Measurements from ENCODE around the gene PDCD1LG2.
"Not testable (repeated sequence)": the region's sequence is repeated elsewhere in the genome, so short reads cannot be mapped to it uniquely, and the experiment has no call there.

PDCD1LG2 gene

DNA sequence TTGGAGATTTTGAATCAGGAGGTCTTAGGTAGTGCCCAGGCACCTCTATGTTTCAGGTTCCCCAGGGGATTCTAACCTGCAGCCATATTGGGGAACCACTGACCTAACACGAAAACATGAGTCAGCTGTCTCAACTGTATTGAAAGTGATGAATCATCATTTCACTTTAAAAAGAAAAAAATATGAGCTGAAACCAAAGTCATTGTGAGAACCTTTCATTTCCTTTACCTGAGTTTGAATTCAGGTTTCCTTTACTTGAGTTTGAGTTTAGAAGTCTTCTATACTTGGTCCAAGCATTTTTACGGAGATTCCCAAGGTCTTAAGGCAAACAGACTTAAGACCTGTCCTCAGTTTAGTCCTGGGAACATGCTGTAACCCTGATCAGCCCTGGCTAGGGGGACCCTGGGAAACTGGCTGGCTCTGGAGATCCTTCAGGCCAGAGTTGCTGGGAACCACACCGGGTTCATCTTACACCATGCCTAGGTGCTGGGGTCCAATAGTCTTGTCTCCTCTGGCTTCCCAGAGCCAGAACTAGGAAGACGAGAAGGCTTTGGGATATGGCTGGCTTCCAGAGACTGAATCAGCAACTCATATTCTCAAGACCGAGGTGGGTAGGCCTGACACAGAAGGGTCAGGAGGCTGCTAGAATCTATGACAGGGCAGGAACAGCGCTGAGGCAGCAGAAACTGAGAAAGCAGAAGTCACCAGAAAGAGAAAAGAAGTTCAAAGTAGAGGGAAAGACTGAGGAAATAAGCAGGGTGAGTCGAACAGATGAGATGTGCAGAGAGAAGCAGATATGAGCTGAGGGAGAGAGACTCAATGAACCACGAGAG lies 16.4 kb upstream of the PDCD1LG2 start:
- no peak for DNase-seq (ENCODE audit: low read depth, low spot score)

DNA sequence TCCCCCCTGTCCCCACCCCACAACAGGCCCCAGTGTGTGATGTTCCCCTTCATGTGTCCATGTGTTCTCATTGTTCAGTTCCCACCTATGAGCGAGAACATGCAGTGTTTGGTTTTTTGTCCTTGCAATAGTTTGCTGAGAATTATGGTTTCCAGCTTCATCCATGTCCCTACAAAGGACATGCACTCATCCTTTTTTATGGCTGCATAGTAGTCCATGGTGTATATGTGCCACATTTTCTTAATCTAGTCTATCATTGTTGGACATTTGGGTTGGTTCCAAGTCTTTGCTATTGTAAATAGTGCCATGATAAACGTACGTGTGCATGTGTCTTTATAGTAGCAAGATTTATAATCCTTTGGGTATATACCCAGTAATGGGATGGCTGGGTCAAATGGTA lies 15.6 kb upstream of the PDCD1LG2 start:
- not testable (repeated sequence) for DNase-seq (ENCODE audit: low read depth, low spot score)

GRCh38 chr9:5499157-5499556 lies 11.2 kb upstream of the PDCD1LG2 start:
- no peak for DNase-seq (ENCODE audit: low read depth, low spot score)

DNA sequence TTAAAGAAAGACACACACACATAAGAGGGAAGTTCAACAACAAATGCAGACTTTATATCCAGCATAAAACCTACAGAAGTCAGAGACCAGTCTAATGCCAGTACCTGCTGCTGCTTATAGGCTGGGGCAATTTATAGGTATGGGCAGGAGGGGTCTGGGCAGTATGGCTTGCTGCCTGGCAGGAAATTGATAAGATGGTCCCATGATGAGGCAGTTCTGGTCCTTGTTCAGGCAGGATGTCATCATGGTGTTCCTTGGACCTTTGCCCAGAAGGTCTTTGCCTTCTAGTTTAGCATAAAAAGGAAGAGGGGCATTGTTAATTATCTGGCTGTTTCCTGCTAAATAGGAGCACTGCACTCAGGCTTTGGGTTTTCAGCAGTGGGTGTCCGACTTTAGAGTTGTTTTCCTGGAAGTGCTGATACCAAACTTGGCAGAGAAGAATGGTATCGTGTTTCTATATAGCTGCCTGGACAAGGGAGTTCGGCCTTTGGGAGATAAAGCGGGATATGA lies 10.4 kb upstream of the PDCD1LG2 start:
- no peak for DNase-seq (ENCODE audit: low read depth, low spot score)

DNA sequence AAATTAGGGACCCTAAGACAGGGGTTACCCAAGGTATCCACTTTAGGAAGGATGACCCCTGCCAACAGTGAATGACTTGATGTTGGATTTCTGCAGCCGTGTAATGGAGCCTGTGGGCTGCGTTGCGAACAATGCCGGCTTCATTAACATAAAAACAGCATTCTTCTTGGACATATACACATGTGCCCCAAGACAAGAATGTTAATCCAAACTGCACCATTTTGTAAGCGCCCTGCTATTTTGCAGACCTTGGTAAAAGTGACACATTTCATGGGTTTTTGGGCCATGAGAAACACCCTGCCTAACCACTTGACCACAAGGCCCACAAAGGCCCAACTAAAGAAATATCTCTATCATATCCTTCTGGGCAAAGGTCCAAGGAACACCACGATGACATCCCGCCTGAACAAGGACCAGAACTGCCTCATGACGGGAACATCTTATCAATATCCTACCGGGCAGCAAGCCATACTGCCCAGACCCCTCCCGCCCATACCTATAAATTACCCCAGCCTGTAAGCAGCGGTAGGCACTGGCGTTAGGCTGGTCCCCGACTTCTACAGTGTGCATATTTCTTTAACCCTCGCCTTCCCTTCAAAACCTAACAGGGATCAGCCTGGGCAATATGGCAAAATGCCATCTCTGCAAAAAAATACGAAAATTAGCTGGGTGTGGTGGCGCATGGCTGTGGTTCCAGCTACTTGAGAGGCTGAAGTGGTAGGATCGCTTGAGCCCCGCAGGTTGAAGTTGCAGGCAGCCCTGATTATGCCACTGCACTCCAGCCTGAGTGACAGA lies 9.7 kb upstream of the PDCD1LG2 start:
- no peak for DNase-seq (ENCODE audit: low read depth, low spot score)

- no peak for DNase-seq (ENCODE audit: low read depth, low spot score)
These were observed 7.8 kb upstream of the PDCD1LG2 start for GRCh38 chr9:5502553-5502952.

DNA sequence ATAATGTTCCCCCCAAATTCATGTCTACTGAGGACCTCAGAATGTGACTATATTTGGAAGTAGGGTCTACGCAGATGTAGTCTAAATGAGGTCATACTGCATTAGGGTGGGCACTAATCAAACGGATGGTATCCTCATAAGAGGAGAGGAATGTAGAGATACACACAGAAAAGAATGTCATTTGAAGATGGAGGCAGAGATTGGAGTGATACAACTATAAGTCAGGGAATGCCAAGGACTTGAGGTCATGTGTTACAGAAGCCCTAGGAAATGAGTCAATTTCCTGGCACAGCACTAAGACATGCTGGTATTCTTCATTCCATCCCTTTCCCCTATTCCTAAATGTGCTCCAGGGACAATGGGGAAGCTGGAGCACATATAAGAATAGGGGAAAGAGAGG lies 758 bp upstream of the PDCD1LG2 start:
- DNase-seq (ENCODE audit: low read depth, low spot score), result no peak

DNA sequence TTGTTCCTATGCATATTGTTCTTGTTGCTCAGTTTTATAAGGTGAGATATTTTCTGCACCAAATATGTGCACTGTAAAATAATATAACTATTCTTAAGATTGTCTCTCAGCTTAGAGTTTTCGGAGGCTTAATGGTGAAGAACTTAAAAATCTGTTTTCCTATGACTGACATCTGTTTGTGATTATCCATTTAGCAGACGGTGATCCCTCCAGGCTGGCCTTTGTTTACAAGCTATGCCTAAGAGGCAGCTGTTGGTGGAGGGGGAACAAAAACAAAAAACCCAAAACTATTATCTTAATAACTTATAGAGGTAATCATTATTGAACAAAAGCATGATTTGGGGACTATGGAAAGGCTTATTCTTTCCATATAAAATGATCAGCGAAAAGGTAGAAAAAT lies 658 bp downstream of the PDCD1LG2 start:
- no peak for DNase-seq (ENCODE audit: low read depth, low spot score)

GRCh38 chr9:5511476-5511875 lies 1.1 kb downstream of the PDCD1LG2 start:
- no peak for DNase-seq (ENCODE audit: low read depth, low spot score)

- DNase-seq (ENCODE audit: low read depth, low spot score), result no peak
These were observed 1.7 kb downstream of the PDCD1LG2 start for GRCh38 chr9:5511935-5512580.

DNA sequence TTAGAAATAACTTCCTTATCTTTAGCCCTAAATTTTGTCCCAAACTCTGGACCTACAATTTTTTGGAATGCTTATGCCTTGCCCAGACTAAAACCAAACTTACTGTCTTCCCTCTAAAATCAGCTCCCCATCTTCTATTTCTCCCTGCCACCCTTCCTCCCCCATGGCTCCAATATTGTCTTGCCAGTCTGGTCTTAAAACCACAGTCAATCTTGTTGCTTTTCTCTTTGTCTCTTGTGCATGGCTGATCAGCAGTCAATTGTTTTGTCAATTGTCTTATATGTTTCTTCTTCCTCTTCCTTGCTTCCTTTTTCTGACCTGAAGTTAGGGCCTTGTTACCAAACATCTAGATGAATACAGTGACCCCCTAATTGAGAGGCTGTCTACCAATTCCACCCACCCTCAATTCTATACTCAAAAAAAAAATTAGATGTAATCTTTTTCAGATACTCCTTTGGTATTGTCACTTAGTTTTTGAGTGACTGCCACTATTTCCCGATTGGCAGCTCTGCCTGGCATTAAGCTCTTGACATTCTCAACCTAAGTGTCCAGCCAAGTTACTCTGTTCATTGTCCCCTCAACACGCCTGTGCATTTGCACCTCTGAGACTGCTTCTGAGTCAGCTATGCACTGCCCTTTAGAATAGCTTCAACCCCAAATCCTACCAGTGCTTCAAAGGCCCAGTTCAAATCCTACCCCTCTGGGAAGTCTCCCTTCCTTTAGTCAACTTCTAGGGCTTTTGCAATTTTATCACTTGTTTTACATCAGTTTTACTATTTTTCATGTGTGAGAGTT lies 2.5 kb downstream of the PDCD1LG2 start:
- DNase-seq (ENCODE audit: low read depth, low spot score), result no peak

DNA sequence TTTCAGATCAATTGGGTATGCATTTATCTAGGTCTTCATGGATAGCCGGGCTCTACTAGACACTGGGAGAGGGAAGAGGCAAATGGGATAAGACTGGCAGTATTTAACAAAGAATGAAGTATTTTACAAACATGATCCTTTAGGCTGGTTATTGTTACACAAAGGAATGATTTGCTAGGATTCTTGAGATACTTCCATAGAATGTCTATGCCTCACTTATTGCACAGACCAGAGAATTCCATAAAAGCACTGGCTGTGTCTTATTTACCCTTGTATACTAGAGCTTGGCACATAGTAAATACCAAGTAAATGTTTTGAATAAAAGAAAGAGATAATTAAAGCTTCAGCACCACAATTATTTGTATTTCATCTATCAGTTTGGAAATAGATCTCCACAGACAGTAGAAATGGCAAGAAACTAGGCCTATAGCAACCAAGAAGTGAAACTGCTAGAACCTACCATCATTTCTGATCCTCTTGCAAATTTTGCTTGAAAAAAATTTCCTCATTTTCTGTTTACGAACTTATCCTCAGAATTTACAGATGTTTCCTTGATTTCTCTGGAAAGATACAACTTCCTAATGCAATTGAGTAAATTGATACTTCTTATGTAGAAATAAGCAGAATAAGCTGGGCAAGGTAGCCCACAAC lies 3.8 kb downstream of the PDCD1LG2 start:
- no peak for DNase-seq (ENCODE audit: low read depth, low spot score)

DNA sequence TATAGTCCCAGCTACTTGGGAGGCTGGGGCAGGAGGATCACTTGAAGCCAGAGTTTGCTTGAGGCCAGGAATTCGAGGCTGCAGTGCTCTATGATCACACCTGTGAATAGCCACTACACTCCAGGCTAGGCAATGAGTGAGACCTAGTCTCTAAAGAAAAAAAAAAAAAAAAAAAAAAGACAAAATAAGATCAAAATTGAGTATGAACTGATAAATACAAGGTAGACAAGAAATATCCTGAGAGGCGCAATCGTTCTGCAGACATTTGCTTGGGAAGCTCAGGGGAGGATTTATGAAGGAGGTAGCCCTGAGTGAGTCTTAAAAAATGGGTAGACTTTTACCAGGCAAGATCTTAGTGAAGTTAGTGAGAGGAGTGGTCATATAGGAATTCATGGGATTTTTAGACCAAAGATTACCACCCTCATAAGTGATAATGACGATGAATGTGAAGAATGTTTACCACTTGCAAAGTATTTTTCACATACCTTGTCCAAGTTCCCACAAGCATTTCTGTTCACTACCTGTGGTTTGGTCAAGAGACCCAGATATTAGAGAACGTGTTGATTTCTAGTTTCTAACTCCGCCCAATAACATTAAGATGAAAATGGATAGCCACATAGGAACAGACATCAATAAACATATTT lies 4.4 kb downstream of the PDCD1LG2 start:
- DNase-seq (ENCODE audit: low read depth, low spot score), result no peak

GRCh38 chr9:5515261-5515650 lies 4.9 kb downstream of the PDCD1LG2 start:
- no peak for DNase-seq (ENCODE audit: low read depth, low spot score)

- DNase-seq (ENCODE audit: low read depth, low spot score), result no peak
These were observed 6.3 kb downstream of the PDCD1LG2 start for GRCh38 chr9:5516453-5517220.

DNA sequence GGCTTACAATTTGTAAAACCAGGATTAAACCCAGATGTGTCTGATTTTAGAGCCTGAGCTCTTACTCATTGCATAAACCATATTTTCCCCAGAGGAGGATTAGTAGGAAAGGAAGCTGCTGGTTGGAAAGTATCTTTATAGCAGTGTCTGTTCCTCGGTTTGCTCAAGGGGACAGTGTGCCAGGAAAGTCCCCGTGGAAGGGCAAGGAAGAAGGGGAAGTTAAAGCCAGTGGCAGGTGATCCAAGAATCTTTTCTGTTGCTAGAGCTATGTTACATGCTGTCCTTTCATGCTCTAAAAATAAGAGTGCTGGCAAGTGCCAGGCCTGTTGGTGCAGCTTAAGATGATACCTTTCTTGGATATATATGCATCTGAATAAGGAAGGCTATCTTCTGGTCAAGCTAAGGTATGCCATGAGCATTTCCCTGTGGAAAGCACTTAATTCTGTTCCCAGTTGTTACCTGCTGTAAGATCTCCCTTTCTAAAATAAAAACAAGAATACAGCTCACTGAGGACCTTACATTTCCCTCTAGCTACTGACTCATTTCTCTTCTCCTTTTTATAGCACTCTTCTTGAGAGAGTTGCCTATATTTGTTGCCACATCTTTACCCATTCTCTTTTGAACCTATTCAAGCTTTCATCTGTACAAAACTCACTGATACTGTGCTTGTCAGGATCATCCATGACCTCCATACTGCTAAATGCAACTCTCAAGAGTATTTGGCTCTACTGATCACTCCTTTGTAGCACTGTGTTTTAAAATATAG lies 8.0 kb downstream of the PDCD1LG2 start:
- no peak for DNase-seq (ENCODE audit: low read depth, low spot score)

DNA sequence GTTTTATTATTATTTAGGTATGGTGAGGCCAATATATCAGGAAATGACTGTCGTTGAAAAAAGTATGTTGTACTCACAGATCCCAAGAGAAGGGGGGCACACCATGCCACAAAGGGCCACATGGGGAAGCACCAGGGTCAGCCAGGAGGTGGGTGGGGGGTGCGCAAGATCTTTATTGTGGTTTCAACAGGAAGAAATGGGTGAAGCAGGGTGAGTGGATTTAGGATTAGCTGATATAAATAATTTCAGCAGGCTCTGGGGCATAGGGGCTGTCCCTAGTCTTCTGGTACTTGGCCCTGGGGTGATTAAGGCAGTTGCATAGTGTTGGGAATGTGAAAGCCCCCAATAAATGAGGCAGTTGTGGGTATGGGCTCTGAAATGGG lies 8.6 kb downstream of the PDCD1LG2 start:
- DNase-seq (ENCODE audit: low read depth, low spot score), result no peak

DNA sequence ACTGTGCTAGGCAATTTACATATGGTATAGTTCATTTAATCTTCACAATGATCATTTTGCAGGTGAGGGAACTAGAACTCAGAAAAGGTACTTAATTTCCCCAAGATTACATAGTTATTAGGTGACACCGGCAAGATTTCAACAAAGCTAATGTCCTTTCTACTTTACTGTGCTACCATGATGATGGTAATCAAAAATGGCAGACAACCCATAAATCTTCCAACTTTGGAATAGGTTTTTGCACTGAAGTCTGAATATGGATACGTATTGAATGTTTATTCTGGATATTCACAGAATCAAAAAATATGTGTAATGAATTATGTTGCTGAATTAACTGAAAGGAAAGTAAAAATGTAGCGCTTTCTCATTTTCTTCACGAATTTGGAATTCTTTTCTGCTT lies 13.8 kb downstream of the PDCD1LG2 start:
- no peak for DNase-seq (ENCODE audit: low read depth, low spot score)

DNA sequence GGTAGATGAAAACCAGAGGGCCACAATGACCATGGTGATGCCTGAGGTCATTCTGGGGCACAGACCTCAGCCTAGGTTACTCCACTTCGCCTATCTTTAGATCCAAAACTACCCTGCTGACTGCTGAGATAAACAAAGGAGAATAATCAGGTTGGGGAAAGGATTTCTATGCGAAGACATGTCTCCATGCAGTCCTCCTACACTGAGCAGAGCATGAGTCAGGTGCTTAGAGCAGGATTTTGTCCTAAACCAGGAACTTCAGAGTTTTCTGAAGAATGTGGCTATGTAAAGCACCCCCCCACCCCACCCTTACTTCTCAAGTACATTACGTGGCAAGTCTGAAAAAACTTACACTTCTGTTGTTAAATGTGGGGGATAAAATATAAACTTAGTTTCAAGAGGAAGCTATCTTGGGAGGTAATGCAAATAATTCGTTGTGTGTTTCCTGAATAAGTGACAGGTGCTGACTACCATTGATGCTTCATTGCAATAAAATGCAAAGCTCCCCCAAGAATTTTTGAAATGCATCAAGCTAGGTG lies 19.4 kb downstream of the PDCD1LG2 start:
- no peak for DNase-seq (ENCODE audit: low read depth, low spot score)
